Esophagus muscularis mucosa (tissue), 3 donors: ENCODE data around the gene SULT1B1.

Source experiments
- CTCF ChIP-seq, 3 experiments: fragments of 200-600 bp in 2 of 3; fragments of 450-650 bp in 1 of 3; sonication (generic) in 2 of 3; IDR thresholded peaks; one replicate each; pipeline ENCODE4 v1.5.1; 2017 to 2019; ENCODE audit warnings: antibody characterized with exemption in 3 of 3, mild to moderate bottlenecking in 2 of 3, moderate library complexity in 1 of 3
- POLR2A ChIP-seq: fragments of 450-650 bp; IDR thresholded peaks from one replicate; pipeline ENCODE4 v1.6.1; 2017; ENCODE audit warnings: antibody characterized with exemption, moderate library complexity, mild to moderate bottlenecking, low read depth
- POLR2AphosphoS5 ChIP-seq, 2 donors: sonication (generic); formaldehyde crosslinking; IDR thresholded peaks; one replicate each; pipeline ENCODE4 v1.6.1; 2017; ENCODE audit warnings: antibody characterized with exemption in 2 of 2

DNA sequence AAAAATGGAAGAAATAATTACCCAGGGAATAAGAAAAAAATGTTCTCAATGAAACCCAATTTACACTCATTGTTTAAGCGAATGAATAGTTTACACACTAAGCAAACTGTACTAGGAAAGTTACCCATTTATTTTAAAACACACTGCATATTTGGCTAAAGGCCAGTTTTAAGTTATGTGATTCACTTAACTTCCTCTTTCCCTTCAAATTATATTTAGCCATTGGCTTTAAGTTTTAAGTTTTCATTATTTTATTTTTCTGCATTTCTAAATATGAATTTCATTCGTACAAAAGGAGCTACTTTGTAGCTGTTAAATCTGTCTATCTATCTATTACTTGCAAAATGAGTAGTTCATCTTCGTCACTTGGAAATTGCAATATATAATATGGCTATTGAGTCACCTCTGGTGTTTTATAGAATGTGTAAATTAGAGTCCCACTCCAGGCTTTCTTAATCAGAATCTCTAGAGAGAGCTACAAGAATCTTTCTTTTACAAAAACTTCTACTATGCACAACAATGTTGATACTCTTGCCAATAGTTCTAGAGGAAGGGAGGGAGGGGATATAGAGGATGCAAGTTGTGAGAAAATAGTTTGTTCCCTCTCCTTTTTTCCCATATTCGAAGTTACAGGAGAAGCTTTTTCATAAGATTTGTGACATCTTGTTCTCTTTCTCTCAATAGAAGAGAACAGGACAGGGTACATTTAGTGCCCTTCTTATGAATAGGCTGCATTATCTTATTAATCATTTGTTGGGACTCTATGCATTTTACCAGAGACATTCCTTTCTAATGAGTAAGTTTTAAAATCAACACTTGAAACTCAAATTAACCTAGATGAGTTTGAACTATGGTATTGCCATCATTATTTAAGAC is 41.8 kb downstream of the SULT1B1 start:
- TF ChIP-seq POLR2AphosphoS5 (IDR thresholded peaks at IDR 0.05) (no peak), CTCF (IDR thresholded peaks at IDR 0.05) (no peak), POLR2A (no peak)
